A549 (cell line): Measurements from ENCODE around the gene TTC39B. TPM values are rescaled to one million over a fixed set of nuclear protein-coding genes. Genes with fewer than 3 reads are reported as not detected.

Source experiments
- ATAC-seq, 2 experiments: fragments of 200-7000 bp in 1 of 2; fragments of >200 bp in 1 of 2; cut with Nextera tagmentation in 1 of 2; cut with Tn5 transposase in 1 of 2; 3 replicates each; pipeline versions ENCODE4 v1.8.0 to v1.9.1; 2018 to 2020; ENCODE audit warnings: mild to moderate bottlenecking in 1 of 2, moderate library complexity in 1 of 2
- CTCF ChIA-PET: fragments of 300-600 bp; sonication (Branson Sonifier 250); formaldehyde crosslinking; extraction: SDS; loops from one replicate; lab custom pipeline; 2021; ENCODE audit warnings: antibody characterized with exemption, inconsistent platforms; lab: Yijun Ruan, JAX
- POLR2A ChIA-PET: fragments of 350-600 bp; formaldehyde crosslinking; extraction: SDS; loops from one replicate; lab custom pipeline; 2021; ENCODE audit warnings: antibody characterized with exemption, inconsistent platforms; lab: Yijun Ruan, JAX
- DNase-seq, 2 experiments: peaks; one replicate each; pipeline versions ENCODE4 v3.0.0 to v3.0.0-alpha.2; 2011 to 2016; ENCODE audit warnings: low read depth in 1 of 2, low spot score in 1 of 2
- FAIRE-seq: peaks from 2 replicates; lab custom pipeline; 2011; peaks lifted over from hg19 to GRCh38; lab: Jason Lieb, UNC
- H3K27ac ChIP-seq, 2 experiments: fragments of >200 bp; sonication (Bioruptor Twin); formaldehyde crosslinking; 3 replicates each; pipeline ENCODE4 v1.5.1; 2016 to 2017
- H3K4me1 ChIP-seq: fragments of >200 bp; sonication (Bioruptor Twin); formaldehyde crosslinking; 3 replicates; pipeline ENCODE4 v1.6.1; 2016
- H3K4me2 ChIP-seq: fragments of >200 bp; sonication (Bioruptor Twin); formaldehyde crosslinking; 3 replicates; pipeline ENCODE4 v1.6.1; 2016
- H3K4me3 ChIP-seq: fragments of >200 bp; sonication (Bioruptor Twin); formaldehyde crosslinking; 3 replicates; pipeline ENCODE4 v1.5.1; 2016
- H3K9me3 ChIP-seq: fragments of >200 bp; sonication (Bioruptor Twin); formaldehyde crosslinking; 3 replicates; pipeline ENCODE4 v1.6.1; 2016
- ATOH8 ChIP-seq: fragments of 250-450 bp; sonication (Bioruptor Pico); IDR thresholded peaks from 2 replicates; pipeline ENCODE4 v1.5.0; 2020; ENCODE audit warnings: low read depth, mild to moderate bottlenecking, moderate library complexity
- CEBPB ChIP-seq, 2 experiments: fragments of >200 bp in 1 of 2; sonication (Bioruptor Twin) in 1 of 2; formaldehyde crosslinking in 1 of 2; IDR thresholded peaks; 2 replicates each; pipeline ENCODE4 v1.6.1; 2012 to 2016
- CTCF ChIP-seq: fragments of >200 bp; sonication (Bioruptor Twin); formaldehyde crosslinking; IDR thresholded peaks from 3 replicates; pipeline ENCODE4 v1.5.1; 2016
- E2F6 ChIP-seq: IDR thresholded peaks from 2 replicates; pipeline ENCODE4 v1.6.1; 2012; ENCODE audit warnings: low read depth, borderline replicate concordance
- EHMT2 ChIP-seq: fragments of 200-600 bp; sonication (generic); IDR thresholded peaks from 2 replicates; pipeline ENCODE4 v1.6.1; 2016; ENCODE audit warnings: antibody characterized with exemption, low read depth, mild to moderate bottlenecking, moderate library complexity
- ELK1 ChIP-seq: fragments of 150-350 bp; IDR thresholded peaks from 2 replicates; pipeline ENCODE4 v1.6.1; 2014; ENCODE audit warnings: low read depth, mild to moderate bottlenecking, low read length
- ESRRA ChIP-seq: fragments of 150-350 bp; IDR thresholded peaks from 2 replicates; pipeline ENCODE4 v1.6.1; 2014; ENCODE audit warnings: mild to moderate bottlenecking, low read length, borderline replicate concordance
- FOSB ChIP-seq: fragments of 250-450 bp; sonication (Bioruptor Pico); IDR thresholded peaks from 2 replicates; pipeline ENCODE4 v1.5.0; 2020; ENCODE audit warnings: mild to moderate bottlenecking, moderate library complexity
- FOSL2 ChIP-seq, 2 experiments: fragments of 450-650 bp in 1 of 2; fragments of >200 bp in 1 of 2; sonication (Bioruptor Twin) in 1 of 2; formaldehyde crosslinking; IDR thresholded peaks; 2 replicates each; pipeline versions ENCODE4 v1.5.0 to v1.6.1; 2016 to 2020; ENCODE audit warnings: mild to moderate bottlenecking in 1 of 2, moderate library complexity in 1 of 2
- HES2 ChIP-seq: fragments of >200 bp; sonication (Bioruptor Twin); formaldehyde crosslinking; IDR thresholded peaks from 2 replicates; pipeline ENCODE4 v1.6.1; 2016
- HOXA7 ChIP-seq: fragments of 250-450 bp; sonication (Bioruptor Pico); IDR thresholded peaks from 2 replicates; pipeline ENCODE4 v1.5.0; 2020; ENCODE audit warnings: mild to moderate bottlenecking, moderate library complexity
- HOXB13 ChIP-seq: fragments of 250-450 bp; sonication (Bioruptor Pico); IDR thresholded peaks from 2 replicates; pipeline ENCODE4 v1.5.0; 2020; ENCODE audit warnings: low read depth, mild to moderate bottlenecking, moderate library complexity
- HOXB5 ChIP-seq: fragments of 250-450 bp; sonication (Bioruptor Pico); IDR thresholded peaks from 2 replicates; pipeline ENCODE4 v1.5.0; 2020; ENCODE audit warnings: mild to moderate bottlenecking, moderate library complexity
- KDM5A ChIP-seq: fragments of 200-600 bp; sonication (generic); IDR thresholded peaks from 2 replicates; pipeline ENCODE4 v1.6.1; 2016; ENCODE audit warnings: antibody characterized with exemption, mild to moderate bottlenecking
- MAFK ChIP-seq: fragments of 450-650 bp; IDR thresholded peaks from 2 replicates; pipeline ENCODE4 v1.6.1; 2014; ENCODE audit not compliant: partially characterized antibody
- MAX ChIP-seq: IDR thresholded peaks from 2 replicates; pipeline ENCODE4 v1.6.1; 2012
- NFE2L2 ChIP-seq: fragments of 150-350 bp; conservative IDR thresholded peaks from 2 replicates; pipeline ENCODE4 v1.6.1; 2014; ENCODE audit warnings: low read length
- NPAS2 ChIP-seq: fragments of 250-450 bp; sonication (Bioruptor Pico); IDR thresholded peaks from 2 replicates; pipeline ENCODE4 v1.8.0; 2022; ENCODE audit warnings: mild to moderate bottlenecking, moderate library complexity, borderline replicate concordance
- NR3C1 ChIP-seq: fragments of >200 bp; sonication (Bioruptor Twin); formaldehyde crosslinking; IDR thresholded peaks from 3 replicates; pipeline ENCODE4 v1.6.1; 2017
- PHF8 ChIP-seq: fragments of 200-600 bp; sonication (generic); IDR thresholded peaks from 2 replicates; pipeline ENCODE4 v1.6.1; 2016; ENCODE audit warnings: low read depth, mild to moderate bottlenecking, antibody characterized with exemption, moderate library complexity, borderline replicate concordance
- RAD21 ChIP-seq, 2 experiments: fragments of >200 bp in 1 of 2; sonication (Bioruptor Twin) in 1 of 2; formaldehyde crosslinking in 1 of 2; IDR thresholded peaks in 1 of 2; conservative IDR thresholded peaks in 1 of 2; 2 replicates in 1 of 2; 3 replicates in 1 of 2; pipeline ENCODE4 v1.6.1; 2012 to 2018; ENCODE audit warnings: inconsistent platforms in 1 of 2
- RARB ChIP-seq: fragments of 250-450 bp; sonication (Bioruptor Pico); IDR thresholded peaks from 2 replicates; pipeline ENCODE4 v1.8.0; 2021; ENCODE audit warnings: mild to moderate bottlenecking, moderate library complexity
- SMC3 ChIP-seq: fragments of >200 bp; sonication (Bioruptor Twin); formaldehyde crosslinking; IDR thresholded peaks from 3 replicates; pipeline ENCODE4 v1.6.1; 2018; ENCODE audit warnings: inconsistent platforms
- ZNF302 ChIP-seq: fragments of 250-450 bp; sonication (Bioruptor Pico); IDR thresholded peaks from 2 replicates; pipeline ENCODE4 v1.9.0; 2021; ENCODE audit warnings: inconsistent platforms, mild to moderate bottlenecking, moderate library complexity
- WGBS: methylation state at CpG from one replicate; pipeline ENCODE4 v1.1.6; 2017; ENCODE audit errors: missing lambda C conversion rate; 5-methylcytosine and 5-hydroxymethylcytosine counted together
- polyA plus RNA-seq, 4 experiments: library from polyadenylated mRNA; depleted of rRNA in 3 of 4; stranded (reverse); fragments of >200 nt; fragmentation: RNase III in 1 of 4; extraction: RNeasy Plus Mini Kit Qiagen cat#74134 plus additional on column Dnase treatment in 1 of 4; gene quantifications; 2 replicates in 3 of 4; 3 replicates in 1 of 4; pipeline ENCODE4 v1.2.3, GENCODE V29; 2011 to 2017

Gene TTC39B
- polyA plus RNA-seq, 2 of the 4 experiments (the other 2 are of a cell fraction), result 0.94 to 4.4 TPM

DNA sequence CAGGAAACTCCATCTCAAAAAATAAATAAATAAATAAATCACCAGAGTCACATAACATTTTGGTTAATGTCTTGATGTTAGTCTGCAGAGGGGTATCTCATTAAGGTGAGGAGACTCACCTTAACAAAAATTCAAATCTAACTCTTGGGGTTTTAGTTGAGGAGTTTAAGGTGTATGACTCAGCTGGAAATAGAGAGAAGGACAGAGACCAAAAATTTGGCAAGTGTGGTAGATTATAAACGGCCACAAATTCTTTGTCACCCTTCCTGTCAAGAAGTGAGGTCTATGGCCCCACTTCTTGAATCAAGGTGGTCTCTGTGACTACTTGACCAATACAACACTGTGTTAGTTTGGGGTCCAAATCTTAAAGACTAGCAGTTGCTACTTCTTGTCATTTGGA, 60.8 kb downstream of the TTC39B start:
- no peak for FAIRE-seq
- POLR2A ChIA-PET, result no interaction called here
- WGBS, result 9% methylated on average over 1 of the region's 1 CpG
- DNase-seq, result no peak
- ATAC-seq, result no peak
- Histone ChIP-seq H3K27ac (no peak overlapping the region), H3K4me3 (no peak overlapping the region), H3K9me3 (no peaks in the 10 kb centered on the region), H3K4me2 (no peak overlapping the region), H3K4me1 (no peaks in the 10 kb centered on the region)
- TF ChIP-seq NFE2L2, result no peak
- no peak for TF ChIP-seq E2F6
- no peak for TF ChIP-seq KDM5A
- TF ChIP-seq NR3C1, result no peak
- no peak for TF ChIP-seq HOXB5 (CRISPR knock-in tag)
- no peak for TF ChIP-seq EHMT2
- TF ChIP-seq ATOH8 (CRISPR knock-in tag), result no peak
- TF ChIP-seq ZNF302, result no peak
- TF ChIP-seq HOXB13 (CRISPR knock-in tag), result no peak
- no peak for TF ChIP-seq CEBPB (IDR thresholded peaks at IDR 0.05)
- CTCF ChIA-PET, result no interaction called here

DNA sequence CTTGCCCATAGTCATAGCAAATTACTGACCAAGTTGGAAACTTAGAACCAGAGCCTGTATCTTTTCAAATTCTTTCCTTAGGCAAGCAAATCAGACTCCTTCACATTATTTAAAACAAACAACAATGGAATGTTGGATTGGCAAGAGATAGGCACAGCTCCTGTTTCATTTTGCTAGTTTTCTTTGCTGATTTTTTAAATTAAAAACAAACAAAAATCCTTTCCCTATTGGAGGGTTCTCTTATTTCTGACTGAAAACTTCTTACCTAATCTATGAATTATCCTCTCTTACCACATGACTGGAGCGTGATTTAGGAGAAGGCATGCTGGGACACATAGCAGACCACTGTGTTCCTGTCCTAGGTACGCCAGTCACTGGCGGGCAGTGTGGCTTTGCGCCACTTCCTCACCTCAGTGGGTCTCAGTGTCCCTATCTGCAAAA, 63.0 kb downstream of the TTC39B start:
- TF ChIP-seq RARB (CRISPR knock-in tag), result no peak
- TF ChIP-seq MAX, result no peak
- TF ChIP-seq FOSL2 (IDR thresholded peaks at IDR 0.05), result no peak
- TF ChIP-seq FOSL2 (CRISPR knock-in tag; IDR thresholded peaks at IDR 0.05), result no peak
- no peak for TF ChIP-seq PHF8
- TF ChIP-seq ZNF302, result no peak
- TF ChIP-seq ESRRA, result no peak
- TF ChIP-seq ELK1, result no peak

DNA sequence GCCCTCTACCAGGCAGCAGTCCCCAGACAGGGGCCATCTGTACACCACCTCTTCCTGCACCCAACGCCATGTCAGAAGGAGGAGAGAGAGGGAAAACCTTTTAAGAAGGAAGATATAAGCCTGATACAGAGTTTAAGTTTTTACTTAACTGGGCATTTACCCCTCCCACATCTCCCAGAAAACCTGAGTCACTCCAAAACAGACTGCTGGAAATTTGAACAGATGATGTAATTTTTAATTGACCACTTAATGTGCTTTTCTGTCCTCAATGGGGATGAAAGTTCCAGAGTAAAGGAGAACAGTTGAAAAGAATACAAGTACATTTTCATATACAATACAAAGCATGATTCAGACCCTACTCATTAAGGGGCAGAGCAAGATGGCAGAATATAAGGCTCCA, 63.9 kb downstream of the TTC39B start:
- TF ChIP-seq MAFK, result no peak
- H3K4me2 ChIP-seq, result no peak overlapping the region
- no peak for DNase-seq
- H3K9me3 ChIP-seq, result no peaks in the 10 kb centered on the region; the same call in 2 of the 3 replicates
- H3K4me1 ChIP-seq, result no peaks in the 10 kb centered on the region
- ChIA-PET POLR2A (no interaction called here), CTCF (no interaction called here)
- no peak overlapping the region for H3K27ac ChIP-seq
- no peak for ATAC-seq
- H3K4me3 ChIP-seq, result no peak overlapping the region
- WGBS, result 86% methylated on average over 1 of the region's 1 CpG
- FAIRE-seq, result no peak

More for the DNA sequence above, 63.0 kb downstream of the TTC39B start:
- no peak for ATAC-seq
- no peak overlapping the region for H3K27ac ChIP-seq
- no peak for DNase-seq
- ChIA-PET CTCF (no interaction called here), POLR2A (no interaction called here)
- no peak for FAIRE-seq
- WGBS, result 92% methylated on average over 4 of the region's 4 CpGs
- no peaks in the 10 kb centered on the region for H3K4me1 ChIP-seq
- H3K9me3 ChIP-seq, result no peaks in the 10 kb centered on the region
- H3K4me3 ChIP-seq, result no peak overlapping the region
- H3K4me2 ChIP-seq, result no peak overlapping the region

GRCh38 chr9:15240927-15241326, 66.1 kb downstream of the TTC39B start:
- Histone ChIP-seq H3K4me3 (no peak overlapping the region), H3K9me3 (no peaks in the 10 kb centered on the region; the same call in 2 of the 3 replicates), H3K27ac (no peak overlapping the region), H3K4me1 (no peaks in the 10 kb centered on the region), H3K4me2 (no peak overlapping the region)
- ATAC-seq, result no peak
- 72% methylated on average over 4 of the region's 4 CpGs for WGBS
- no peak for FAIRE-seq
- ChIA-PET POLR2A (no interaction called here), CTCF (interaction anchor here (1.3 kb wide), 1 partner anchor 52 kb away, joined by 4 read pairs; no protein-coding TSS in a partner anchor)
- no peak for DNase-seq
- no peak for TF ChIP-seq NPAS2 (CRISPR knock-in tag)
- TF ChIP-seq MAFK, result no peak
- no peak for TF ChIP-seq RARB (CRISPR knock-in tag)
- no peak for TF ChIP-seq HOXA7
- no peak for TF ChIP-seq FOSB
- TF ChIP-seq SMC3, result no peak
- TF ChIP-seq RAD21 (conservative IDR thresholded peaks at IDR 0.05 in 1 of 2, IDR thresholded peaks at IDR 0.05 in 1 of 2), result no peak
- TF ChIP-seq HES2, result no peak
- no peak for TF ChIP-seq NR3C1
- TF ChIP-seq ELK1, result no peak
- TF ChIP-seq CTCF, result no peak
- TF ChIP-seq HOXB13 (CRISPR knock-in tag), result no peak
